Activated naive CD8-positive, alpha-beta T cell treated with anti-CD3 and anti-CD28 coated beads, Interleukin-2, amount 10 ng/mL, durations not matched to agents 7 days and 5 days (primary cell): Measurements from ENCODE around the gene SLC26A4. TPM values are rescaled to one million over a fixed set of nuclear protein-coding genes. Genes with fewer than 3 reads are reported as not detected.

ENCODE experiments used
- ATAC-seq: fragments of 150-1000 bp; cut with Tn5 transposase; one replicate; pipeline ENCODE4 v1.10.0; 2021; ENCODE audit warnings: low read depth, moderate library complexity
- POLR2A ChIA-PET: fragments of 350-600 bp; sonication (Branson Sonifier 250); formaldehyde crosslinking; loops from one replicate; lab custom pipeline; 2021; ENCODE audit warnings: antibody characterized with exemption; lab: Charles Lee
- DNase-seq: peaks from one replicate; pipeline ENCODE4 v3.0.0; 2021
- H3K27ac Mint-ChIP-seq: one replicate; pipeline ENCODE4 v1.8.0; 2022; ENCODE audit warnings: mild to moderate bottlenecking, mixed read lengths
- H3K27me3 Mint-ChIP-seq: one replicate; pipeline ENCODE4 v1.8.0; 2022; ENCODE audit warnings: mild to moderate bottlenecking, moderate library complexity, mixed read lengths
- H3K36me3 Mint-ChIP-seq: one replicate; pipeline ENCODE4 v1.8.0; 2021; ENCODE audit warnings: mild to moderate bottlenecking, mixed read lengths
- H3K4me1 Mint-ChIP-seq: one replicate; pipeline ENCODE4 v1.8.0; 2021; ENCODE audit warnings: mixed read lengths
- H3K4me3 Mint-ChIP-seq: one replicate; pipeline ENCODE4 v1.8.0; 2022; ENCODE audit warnings: mild to moderate bottlenecking, moderate library complexity, mixed read lengths
- H3K9me3 Mint-ChIP-seq: one replicate; pipeline ENCODE4 v1.8.0; 2021; ENCODE audit warnings: mixed read lengths
- total RNA-seq, 2 experiments: library from RNA; stranded (reverse); gene quantifications; one replicate each; pipeline ENCODE4 v1.2.3, GENCODE V29; 2021

The SLC26A4 gene
- total RNA-seq, 2 experiments from 2014 or later, result 0.17 to 0.97 TPM

GRCh38 chr7:107690611-107691010 lies 30.0 kb downstream of the SLC26A4 start:
- H3K9me3 Mint-ChIP-seq, result no peaks in the 10 kb centered on the region
- H3K4me3 Mint-ChIP-seq, result no peak overlapping the region
- no peak for ATAC-seq
- peaks cover 3% of the 10 kb centered on the region for H3K27me3 Mint-ChIP-seq
- POLR2A ChIA-PET, result no interaction called here
- no peaks in the 10 kb centered on the region for H3K36me3 Mint-ChIP-seq
- DNase-seq, result no peak
- H3K4me1 Mint-ChIP-seq, result peaks cover 13% of the 10 kb centered on the region
- no peak overlapping the region for H3K27ac Mint-ChIP-seq

GRCh38 chr7:107691716-107692115 lies 31.1 kb downstream of the SLC26A4 start:
- ATAC-seq (no peak), DNase-seq (no peak)
- Mint-ChIP-seq H3K36me3 (no peaks in the 10 kb centered on the region), H3K4me3 (no peak overlapping the region), H3K27ac (no peak overlapping the region), H3K4me1 (peaks cover 7% of the 10 kb centered on the region), H3K27me3 (peaks cover 3% of the 10 kb centered on the region), H3K9me3 (no peaks in the 10 kb centered on the region)
- POLR2A ChIA-PET, result no interaction called here

- no peak for ATAC-seq
- Mint-ChIP-seq H3K27ac (no peak overlapping the region), H3K9me3 (no peaks in the 10 kb centered on the region), H3K27me3 (peaks cover 3% of the 10 kb centered on the region), H3K4me1 (peaks cover 4% of the 10 kb centered on the region), H3K4me3 (no peak overlapping the region), H3K36me3 (no peaks in the 10 kb centered on the region)
- POLR2A ChIA-PET, result no interaction called here
- no peak for DNase-seq
Observed at GRCh38 chr7:107692501-107692900, 31.9 kb downstream of the SLC26A4 start.

GRCh38 chr7:107693396-107693795 lies 32.8 kb downstream of the SLC26A4 start:
- no peaks in the 10 kb centered on the region for H3K9me3 Mint-ChIP-seq
- POLR2A ChIA-PET, result no interaction called here
- H3K36me3 Mint-ChIP-seq, result no peaks in the 10 kb centered on the region
- H3K27me3 Mint-ChIP-seq, result peaks cover 3% of the 10 kb centered on the region
- DNase-seq (no peak), ATAC-seq (no peak)
- no peak overlapping the region for H3K27ac Mint-ChIP-seq
- H3K4me3 Mint-ChIP-seq, result no peak overlapping the region
- H3K4me1 Mint-ChIP-seq, result peaks cover 4% of the 10 kb centered on the region

- Mint-ChIP-seq H3K27ac (no peak overlapping the region), H3K27me3 (peaks cover 3% of the 10 kb centered on the region), H3K4me1 (peaks cover 4% of the 10 kb centered on the region), H3K9me3 (no peaks in the 10 kb centered on the region), H3K36me3 (no peaks in the 10 kb centered on the region), H3K4me3 (no peak overlapping the region)
- POLR2A ChIA-PET, result no interaction called here
- DNase-seq (no peak), ATAC-seq (no peak)
Observed at GRCh38 chr7:107694386-107694785, 33.8 kb downstream of the SLC26A4 start.

GRCh38 chr7:107696330-107696946 lies 35.8 kb downstream of the SLC26A4 start:
- H3K9me3 Mint-ChIP-seq, result no peaks in the 10 kb centered on the region
- H3K4me3 Mint-ChIP-seq, result no peak overlapping the region
- H3K27ac Mint-ChIP-seq, result no peak overlapping the region
- H3K27me3 Mint-ChIP-seq, result peaks cover 3% of the 10 kb centered on the region
- peaks cover 7% of the 10 kb centered on the region for H3K36me3 Mint-ChIP-seq
- ATAC-seq (no peak), DNase-seq (no peak)
- H3K4me1 Mint-ChIP-seq, result peaks cover 4% of the 10 kb centered on the region
- POLR2A ChIA-PET, result no interaction called here

GRCh38 chr7:107697321-107698049 lies 36.9 kb downstream of the SLC26A4 start:
- Mint-ChIP-seq H3K4me1 (peaks cover 1% of the 10 kb centered on the region), H3K27me3 (no peaks in the 10 kb centered on the region), H3K4me3 (no peak overlapping the region), H3K36me3 (peaks cover 7% of the 10 kb centered on the region), H3K9me3 (no peaks in the 10 kb centered on the region), H3K27ac (no peak overlapping the region)
- no peak for DNase-seq
- ATAC-seq, result no peak
- POLR2A ChIA-PET, result no interaction called here

- DNase-seq, result no peak
- Mint-ChIP-seq H3K36me3 (peaks cover 7% of the 10 kb centered on the region), H3K9me3 (no peaks in the 10 kb centered on the region), H3K27me3 (no peaks in the 10 kb centered on the region), H3K27ac (no peak overlapping the region), H3K4me3 (no peak overlapping the region), H3K4me1 (peaks cover 8% of the 10 kb centered on the region)
- POLR2A ChIA-PET, result no interaction called here
- no peak for ATAC-seq
Observed at GRCh38 chr7:107700570-107700969, 39.9 kb downstream of the SLC26A4 start.

GRCh38 chr7:107701191-107701590 lies 40.6 kb downstream of the SLC26A4 start:
- H3K36me3 Mint-ChIP-seq, result peaks cover 7% of the 10 kb centered on the region
- no peak overlapping the region for H3K27ac Mint-ChIP-seq
- H3K4me1 Mint-ChIP-seq, result peaks cover 8% of the 10 kb centered on the region
- no peaks in the 10 kb centered on the region for H3K27me3 Mint-ChIP-seq
- DNase-seq (no peak), ATAC-seq (no peak)
- no peaks in the 10 kb centered on the region for H3K9me3 Mint-ChIP-seq
- POLR2A ChIA-PET, result interaction anchor here (0.6 kb wide), 1 partner anchor 14 kb away, joined by 3 read pairs; no protein-coding TSS in a partner anchor
- no peak overlapping the region for H3K4me3 Mint-ChIP-seq

- Mint-ChIP-seq H3K4me1 (peaks cover 8% of the 10 kb centered on the region), H3K9me3 (no peaks in the 10 kb centered on the region), H3K36me3 (peaks cover 7% of the 10 kb centered on the region), H3K27ac (no peak overlapping the region), H3K27me3 (no peaks in the 10 kb centered on the region), H3K4me3 (no peak overlapping the region)
- DNase-seq (no peak), ATAC-seq (peak; percentile 66)
- POLR2A ChIA-PET, result no interaction called here
Observed at GRCh38 chr7:107703219-107703618, 42.6 kb downstream of the SLC26A4 start.

- H3K27me3 Mint-ChIP-seq, result no peaks in the 10 kb centered on the region
Observed at GRCh38 chr7:107703872-107704271, 43.2 kb downstream of the SLC26A4 start.

GRCh38 chr7:107708956-107709355 lies 48.3 kb downstream of the SLC26A4 start:
- H3K4me1 Mint-ChIP-seq, result no peaks in the 10 kb centered on the region
- ATAC-seq (no peak), DNase-seq (no peak)
- no peaks in the 10 kb centered on the region for H3K9me3 Mint-ChIP-seq
- no peak overlapping the region for H3K4me3 Mint-ChIP-seq
- POLR2A ChIA-PET, result no interaction called here
- H3K27me3 Mint-ChIP-seq, result no peaks in the 10 kb centered on the region
- H3K27ac Mint-ChIP-seq, result no peak overlapping the region
- peaks cover 7% of the 10 kb centered on the region for H3K36me3 Mint-ChIP-seq

More at GRCh38 chr7:107703872-107704271, 43.2 kb downstream of the SLC26A4 start:
- Mint-ChIP-seq H3K4me1 (peaks cover 8% of the 10 kb centered on the region), H3K4me3 (no peak overlapping the region), H3K9me3 (no peaks in the 10 kb centered on the region), H3K27ac (no peak overlapping the region), H3K36me3 (peaks cover 9% of the 10 kb centered on the region)
- no peak for ATAC-seq
- POLR2A ChIA-PET, result interaction anchor here (0.6 kb wide), 1 partner anchor 532 kb away, joined by 3 read pairs; no protein-coding TSS in a partner anchor
- no peak for DNase-seq

- POLR2A ChIA-PET, result no interaction called here
- H3K4me1 Mint-ChIP-seq, result no peaks in the 10 kb centered on the region
- H3K9me3 Mint-ChIP-seq, result no peaks in the 10 kb centered on the region
- ATAC-seq (no peak), DNase-seq (no peak)
- H3K27ac Mint-ChIP-seq, result no peak overlapping the region
- H3K36me3 Mint-ChIP-seq, result peaks cover 7% of the 10 kb centered on the region
- no peak overlapping the region for H3K4me3 Mint-ChIP-seq
- H3K27me3 Mint-ChIP-seq, result no peaks in the 10 kb centered on the region
Observed at GRCh38 chr7:107711301-107711700, 50.7 kb downstream of the SLC26A4 start.

- ATAC-seq, result no peak
- H3K36me3 Mint-ChIP-seq, result peaks cover 7% of the 10 kb centered on the region
- H3K9me3 Mint-ChIP-seq, result no peaks in the 10 kb centered on the region
- no peak overlapping the region for H3K27ac Mint-ChIP-seq
- DNase-seq, result no peak
- POLR2A ChIA-PET, result no interaction called here
- no peaks in the 10 kb centered on the region for H3K4me1 Mint-ChIP-seq
- H3K4me3 Mint-ChIP-seq, result no peak overlapping the region
- H3K27me3 Mint-ChIP-seq, result no peaks in the 10 kb centered on the region
Observed at GRCh38 chr7:107712025-107712424, 51.4 kb downstream of the SLC26A4 start.
